NB4 (cell line): ENCODE results near the gene HRH1.

Source experiments
- POLR2A ChIP-seq: IDR thresholded peaks from 2 replicates; pipeline ENCODE4 v1.6.1; 2011; ENCODE audit warnings: mild to moderate bottlenecking; ENCODE audit not compliant: insufficient read length; ENCODE audit errors: extremely low read depth
- TF ChIP-seq, protein P1 (sequence below): IDR thresholded peaks from one replicate; pipeline ENCODE4 v1.5.1; 2012; ENCODE audit warnings: low read depth, low read length

DNA sequence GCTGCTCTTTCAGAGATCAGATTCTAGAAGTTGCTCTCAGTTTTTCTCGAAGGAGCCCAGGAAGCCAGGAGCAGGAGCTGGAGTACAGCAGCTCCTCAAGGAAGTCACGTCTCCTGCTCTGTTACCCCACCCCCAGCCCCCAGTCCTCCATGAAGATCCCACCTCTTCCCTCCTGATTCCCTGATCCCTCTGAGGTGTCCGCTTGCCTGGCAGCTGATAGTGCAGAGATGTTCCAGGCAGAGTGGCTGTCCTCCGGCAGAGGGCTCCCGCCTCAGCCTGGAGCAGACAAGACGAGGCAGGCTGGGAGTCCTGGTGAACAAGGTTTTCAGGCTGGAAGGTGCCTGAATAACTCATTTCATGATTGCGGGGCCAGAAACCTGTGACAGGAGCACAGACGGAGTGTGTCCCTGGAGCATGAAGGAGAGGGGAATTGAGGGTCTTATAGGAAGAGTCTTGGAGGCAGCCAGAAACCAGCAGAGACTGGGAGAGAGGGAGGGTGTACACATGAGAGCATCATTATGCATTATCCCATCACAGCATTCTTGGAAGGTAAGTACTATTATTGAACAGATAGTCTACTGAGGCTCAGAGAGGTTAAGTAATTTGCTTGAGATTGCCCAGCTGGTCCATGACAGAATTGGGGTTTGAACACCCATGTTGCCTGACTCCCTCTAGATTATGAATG lies 1.2 kb downstream of the HRH1 start:
- TF ChIP-seq, protein P1, sequence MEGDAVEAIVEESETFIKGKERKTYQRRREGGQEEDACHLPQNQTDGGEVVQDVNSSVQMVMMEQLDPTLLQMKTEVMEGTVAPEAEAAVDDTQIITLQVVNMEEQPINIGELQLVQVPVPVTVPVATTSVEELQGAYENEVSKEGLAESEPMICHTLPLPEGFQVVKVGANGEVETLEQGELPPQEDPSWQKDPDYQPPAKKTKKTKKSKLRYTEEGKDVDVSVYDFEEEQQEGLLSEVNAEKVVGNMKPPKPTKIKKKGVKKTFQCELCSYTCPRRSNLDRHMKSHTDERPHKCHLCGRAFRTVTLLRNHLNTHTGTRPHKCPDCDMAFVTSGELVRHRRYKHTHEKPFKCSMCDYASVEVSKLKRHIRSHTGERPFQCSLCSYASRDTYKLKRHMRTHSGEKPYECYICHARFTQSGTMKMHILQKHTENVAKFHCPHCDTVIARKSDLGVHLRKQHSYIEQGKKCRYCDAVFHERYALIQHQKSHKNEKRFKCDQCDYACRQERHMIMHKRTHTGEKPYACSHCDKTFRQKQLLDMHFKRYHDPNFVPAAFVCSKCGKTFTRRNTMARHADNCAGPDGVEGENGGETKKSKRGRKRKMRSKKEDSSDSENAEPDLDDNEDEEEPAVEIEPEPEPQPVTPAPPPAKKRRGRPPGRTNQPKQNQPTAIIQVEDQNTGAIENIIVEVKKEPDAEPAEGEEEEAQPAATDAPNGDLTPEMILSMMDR = peak; percentile 74
- TF ChIP-seq POLR2A = no peak
